NCI-H128 (cell line): ENCODE measurements around the gene SCGB1D2.
"Not testable (repeated sequence)": the region's sequence is repeated elsewhere in the genome, so short reads cannot be mapped to it uniquely, and the experiment has no call there.

Experiments used
- DNase-seq: peaks from one replicate; lab custom pipeline; 2025; ENCODE audit not compliant: unreplicated experiment; lab: John Stamatoyannopoulos, UW

Gene SCGB1D2

DNA sequence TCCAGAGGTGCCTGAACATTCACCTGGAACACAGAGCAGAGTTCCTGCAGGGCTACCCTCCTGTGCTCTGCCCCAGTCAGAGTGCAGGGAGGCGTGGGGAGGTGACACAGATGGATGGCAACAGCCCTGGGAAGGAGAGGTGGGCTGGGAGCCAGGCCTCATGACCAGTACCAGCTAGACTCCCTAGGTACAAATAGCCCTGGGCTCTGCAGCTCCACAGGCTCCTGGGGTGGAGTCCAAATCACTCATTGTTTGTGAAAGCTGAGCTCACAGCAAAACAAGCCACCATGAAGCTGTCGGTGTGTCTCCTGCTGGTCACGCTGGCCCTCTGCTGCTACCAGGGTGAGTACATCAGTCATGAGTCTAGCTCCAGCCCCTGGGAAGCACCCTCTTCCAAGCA, at the start of gene SCGB1D2:
Gene SCGB1D2 (plus strand): TSS at position 219 of the 400 bp plus-strand sequence. CDS start 69 bp downstream, at position 288.
- DNase-seq, result peak; percentile 46

- DNase-seq, result no peak
Measured at GRCh38 chr11:62193952-62194351, 48.1 kb upstream of the SCGB1D2 start.

- DNase-seq, result not testable (repeated sequence)
Measured at GRCh38 chr11:62195010-62195409, 47.0 kb upstream of the SCGB1D2 start.

DNA sequence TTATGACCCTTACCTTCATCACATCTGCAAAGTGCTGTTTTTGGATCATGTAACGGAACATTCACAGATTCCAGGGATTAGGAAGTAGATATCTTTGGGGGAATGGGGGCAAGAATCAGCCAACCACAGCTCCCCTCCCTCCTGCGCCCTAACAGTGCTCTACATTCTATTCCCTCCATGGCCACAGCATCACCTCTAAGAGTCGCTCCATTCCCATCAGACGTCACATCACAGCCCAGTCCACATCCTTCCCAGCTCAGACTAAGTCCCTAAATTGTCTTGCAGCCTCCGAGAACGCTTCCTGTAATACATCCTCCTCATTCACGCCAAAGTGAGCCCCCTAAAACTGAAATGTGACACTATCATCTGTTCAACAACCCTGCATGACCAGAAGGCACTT, 46.1 kb upstream of the SCGB1D2 start:
- DNase-seq, result no peak

GRCh38 chr11:62197400-62197799, 44.6 kb upstream of the SCGB1D2 start:
- DNase-seq, result not testable (repeated sequence)

GRCh38 chr11:62201376-62201775, 40.7 kb upstream of the SCGB1D2 start:
- no peak for DNase-seq

DNA sequence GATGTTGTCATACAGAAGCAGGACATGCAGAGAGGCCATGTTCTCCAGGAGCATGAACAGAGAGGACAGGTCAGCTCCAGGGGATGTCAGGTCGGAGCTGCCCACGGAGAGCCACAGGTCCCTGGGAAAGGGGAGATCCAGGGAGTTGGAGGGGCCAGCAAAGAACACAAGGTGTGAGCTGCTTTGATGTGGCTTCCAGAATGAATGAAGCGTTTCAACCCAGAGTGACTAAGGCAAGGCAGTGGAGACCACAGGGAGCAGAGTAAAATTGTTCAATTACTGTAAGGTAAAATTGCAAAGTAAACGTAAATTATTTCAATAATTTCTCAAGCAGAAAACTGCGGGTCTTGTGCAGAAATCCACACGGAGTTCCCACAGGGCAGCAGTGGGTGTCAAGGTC, 39.1 kb upstream of the SCGB1D2 start:
- no peak for DNase-seq

GRCh38 chr11:62204430-62204829, 37.6 kb upstream of the SCGB1D2 start:
- no peak for DNase-seq

DNA sequence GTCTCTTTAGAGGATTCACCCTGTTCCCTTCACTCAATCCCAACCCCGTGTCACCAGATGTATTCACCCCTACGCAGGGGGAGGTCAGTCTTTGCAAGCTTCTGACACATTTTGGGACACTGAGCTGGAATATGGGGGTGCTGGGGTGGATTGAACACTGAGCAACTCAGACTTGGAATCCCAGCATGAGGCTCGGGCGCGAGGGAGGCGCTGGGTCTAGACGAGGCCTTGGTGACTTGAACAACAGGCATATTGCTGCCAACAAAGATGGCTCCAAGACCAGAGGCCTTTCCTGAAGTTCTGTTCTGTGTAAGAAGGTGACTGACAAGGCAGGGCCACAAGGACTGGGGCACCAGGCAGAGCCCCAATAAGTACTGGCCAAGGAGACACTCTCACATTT, 36.6 kb upstream of the SCGB1D2 start:
- DNase-seq, result no peak

GRCh38 chr11:62206276-62207066, 35.6 kb upstream of the SCGB1D2 start:
- DNase-seq, result not testable (repeated sequence)

GRCh38 chr11:62208785-62209144, 33.3 kb upstream of the SCGB1D2 start:
- DNase-seq, result no peak

- DNase-seq, result no peak
Measured at GRCh38 chr11:62217191-62217748, 24.8 kb upstream of the SCGB1D2 start.

DNA sequence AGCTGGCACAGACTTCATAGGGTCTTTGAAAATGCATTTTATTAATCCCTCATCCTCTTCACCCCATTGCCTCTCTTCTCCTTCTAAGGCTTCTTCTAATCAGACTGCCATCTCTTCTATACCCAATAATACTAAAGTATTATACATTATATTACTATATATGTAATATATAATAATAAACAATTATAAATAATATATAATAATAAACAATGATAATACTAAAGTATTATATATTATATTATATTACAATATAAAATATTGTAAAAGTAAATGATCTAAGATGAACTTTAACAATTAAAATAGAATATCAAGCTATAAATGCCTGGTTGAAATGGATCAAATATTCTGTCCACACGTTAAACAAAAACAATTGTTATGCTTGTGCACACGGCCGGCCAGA, 20.5 kb upstream of the SCGB1D2 start:
- DNase-seq, result no peak

- no peak for DNase-seq
Measured at GRCh38 chr11:62223095-62223494, 18.9 kb upstream of the SCGB1D2 start.

DNA sequence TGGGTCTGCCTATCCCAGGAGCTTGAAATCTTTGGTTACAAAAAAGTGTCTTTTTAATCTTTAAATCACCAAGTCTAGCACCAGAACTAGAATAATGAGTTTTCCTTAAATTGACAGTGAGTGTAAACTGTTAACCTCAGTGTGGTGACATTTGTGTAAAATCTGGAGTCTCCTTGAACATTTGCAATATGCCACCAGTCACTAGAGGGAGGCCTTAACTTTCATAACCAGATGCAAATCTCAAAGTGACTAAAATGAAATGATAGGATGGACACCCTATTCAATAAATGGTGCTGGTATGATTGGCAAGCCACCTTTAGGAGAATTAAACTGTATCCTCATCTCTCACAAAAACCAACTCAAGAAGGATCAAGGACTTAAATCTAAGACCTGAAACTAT, 8.3 kb upstream of the SCGB1D2 start:
- no peak for DNase-seq

DNA sequence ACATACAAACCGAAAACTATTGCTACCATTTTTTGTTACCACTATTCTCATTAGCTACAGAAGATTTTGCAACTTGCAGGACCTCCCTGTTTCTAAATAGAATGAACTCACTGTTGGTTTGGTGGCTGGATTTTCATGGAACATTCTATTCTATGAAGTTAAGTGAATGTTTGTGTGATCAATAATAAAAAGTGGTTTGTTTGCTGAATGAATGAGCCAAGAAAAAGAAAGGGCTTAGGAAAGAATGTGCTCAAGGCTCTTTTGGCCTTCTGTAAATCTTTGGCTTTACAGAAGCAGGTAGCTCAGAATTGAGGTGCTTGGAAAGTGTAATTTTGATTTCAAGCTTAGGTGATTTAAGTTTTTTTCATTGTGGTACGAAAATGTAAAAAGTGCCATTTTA, 5.9 kb upstream of the SCGB1D2 start:
- DNase-seq, result no peak

DNA sequence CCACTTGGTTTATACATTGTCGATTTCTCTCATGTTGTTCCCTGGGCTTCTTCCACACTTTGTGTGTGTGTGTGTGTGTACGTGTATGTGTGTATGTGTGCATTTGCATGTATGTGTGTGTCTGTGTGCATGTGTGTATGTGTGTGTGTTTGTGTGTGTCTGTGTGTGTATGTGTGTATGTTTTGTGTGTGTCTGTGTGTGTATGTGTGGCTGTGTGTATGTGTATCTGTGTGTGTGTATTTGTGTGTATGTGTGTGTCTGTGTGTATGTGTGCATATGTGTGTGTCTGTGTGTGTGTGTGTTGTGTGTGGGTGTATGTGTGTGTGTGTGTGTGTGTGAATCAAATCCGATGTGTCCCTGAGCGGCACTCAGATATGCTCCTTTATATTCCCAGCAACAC, 4.5 kb upstream of the SCGB1D2 start:
- no peak for DNase-seq

- no peak for DNase-seq
Measured at GRCh38 chr11:62238151-62238550, 3.9 kb upstream of the SCGB1D2 start.

- no peak for DNase-seq
Measured at GRCh38 chr11:62241095-62241494, 944 bp upstream of the SCGB1D2 start.

DNA sequence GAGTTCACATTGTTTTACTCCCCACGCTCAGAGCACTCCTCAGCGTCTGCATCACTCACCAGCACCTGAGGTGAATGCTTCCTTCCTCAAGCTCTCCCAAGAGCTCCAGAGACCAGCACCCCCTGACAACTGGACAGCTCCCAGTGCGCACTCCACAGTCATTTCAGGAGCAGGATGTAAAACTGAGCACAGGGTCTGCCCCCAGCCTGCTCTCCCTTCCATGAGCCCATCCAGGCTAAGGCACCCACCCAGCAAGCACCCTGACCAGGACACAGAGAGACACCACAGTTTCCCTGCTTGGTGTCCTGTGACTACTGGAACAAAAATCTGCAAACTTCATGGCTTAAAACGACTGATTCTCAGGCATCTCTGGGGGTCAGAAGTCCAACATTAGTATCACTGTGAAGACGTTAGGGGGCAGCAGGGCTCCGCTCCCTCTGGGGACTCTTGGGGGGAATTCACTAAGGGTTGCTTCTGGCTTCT, 3.3 kb downstream of the SCGB1D2 start:
- DNase-seq, result no peak

GRCh38 chr11:62251698-62252097, 9.7 kb downstream of the SCGB1D2 start:
- no peak for DNase-seq

DNA sequence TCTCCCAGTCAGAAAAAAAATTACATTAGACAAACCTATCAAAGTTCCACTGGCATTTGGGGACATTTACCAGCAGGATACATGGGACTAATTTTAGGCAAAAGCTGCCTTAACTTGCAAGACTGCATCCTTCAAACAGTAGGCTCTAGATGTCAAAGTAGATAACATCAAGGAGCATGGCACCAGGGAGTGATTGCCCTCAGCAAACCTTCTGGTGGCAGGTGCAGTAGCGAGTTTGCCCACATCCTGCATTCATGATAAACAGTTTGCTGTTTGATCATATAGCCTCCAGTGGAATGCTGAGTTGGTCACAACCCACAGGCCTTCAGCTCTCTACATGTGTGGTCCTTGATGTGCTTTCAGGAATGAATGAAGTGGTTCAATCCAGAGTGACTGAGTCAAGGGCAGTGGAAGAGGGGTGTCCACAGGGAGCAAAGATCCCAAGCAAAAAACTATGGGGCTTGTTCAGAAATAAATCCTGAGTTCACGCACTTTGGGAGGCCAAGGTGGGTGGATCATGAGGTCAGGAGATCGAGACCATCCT, 12.0 kb downstream of the SCGB1D2 start:
- DNase-seq, result no peak
